Fibroblast of skin of left quadriceps (primary cell): ENCODE measurements around the gene STARD7.

Source experiments
- DNase-seq, 2 experiments: peaks; one replicate each; pipeline ENCODE4 v3.0.0-alpha.2; 2013; ENCODE audit warnings: low read depth in 2 of 2

The STARD7 gene

GRCh38 chr2:96197546-96198255, 10.9 kb downstream of the STARD7 start:
- DNase-seq, result no peak

GRCh38 chr2:96195410-96196066, 13.1 kb downstream of the STARD7 start:
- no peak for DNase-seq

- no peak for DNase-seq
Measured at GRCh38 chr2:96191937-96192670, 16.5 kb downstream of the STARD7 start.

GRCh38 chr2:96188821-96189526, 19.7 kb downstream of the STARD7 start:
- no peak for DNase-seq

- no peak for DNase-seq
Measured at GRCh38 chr2:96186562-96186961, 22.1 kb downstream of the STARD7 start.

GRCh38 chr2:96185516-96185915, 23.1 kb downstream of the STARD7 start:
- DNase-seq, result no peak

GRCh38 chr2:96184989-96185388, 23.6 kb downstream of the STARD7 start:
- DNase-seq, result no peak

GRCh38 chr2:96184188-96184587, 24.4 kb downstream of the STARD7 start:
- DNase-seq, result no peak

- DNase-seq, result no peak
Measured at GRCh38 chr2:96181529-96181928, 27.1 kb downstream of the STARD7 start.

- DNase-seq, result no peak
Measured at GRCh38 chr2:96180521-96180920, 28.1 kb downstream of the STARD7 start.

GRCh38 chr2:96180002-96180401, 28.6 kb downstream of the STARD7 start:
- DNase-seq, result no peak

- no peak for DNase-seq
Measured at GRCh38 chr2:96176661-96177060, 32.0 kb downstream of the STARD7 start.

- no peak for DNase-seq
Measured at GRCh38 chr2:96175951-96176350, 32.7 kb downstream of the STARD7 start.

GRCh38 chr2:96174251-96175144, 34.1 kb downstream of the STARD7 start:
- no peak for DNase-seq

- DNase-seq, result no peak
Measured at GRCh38 chr2:96171831-96172230, 36.8 kb downstream of the STARD7 start.

- no peak for DNase-seq
Measured at GRCh38 chr2:96170626-96171025, 38.0 kb downstream of the STARD7 start.

- DNase-seq, result no peak
Measured at GRCh38 chr2:96169868-96170507, 38.6 kb downstream of the STARD7 start.

GRCh38 chr2:96167407-96168013, 41.1 kb downstream of the STARD7 start:
- no peak for DNase-seq

- no peak for DNase-seq
Measured at GRCh38 chr2:96164459-96165184, 44.0 kb downstream of the STARD7 start.
